ENCODE data around the gene KANSL1.

KANSL1 gene

GRCh38 chr17:46031440-46031839 lies 161.8 kb downstream of the KANSL1 start:
- TF ChIP-seq TAF1 (IDR thresholded peaks at IDR 0.05; ENCODE audit: borderline replicate concordance, insufficient read depth, low read length) = no peak
- TF ChIP-seq REST (IDR thresholded peaks at IDR 0.05; ENCODE audit: insufficient read depth in 1 of 2, low read depth in 2 of 2, low read length in 2 of 2) = no peak
- TF ChIP-seq POLR2AphosphoS5 (IDR thresholded peaks at IDR 0.05; ENCODE audit: low read depth, low read length) = no peak
- TF ChIP-seq FOXP2 (optimal IDR thresholded peaks at IDR 0.05; ENCODE audit: borderline replicate concordance, extremely low read depth, extremely low read length, insufficient read depth) = no peak
- TF ChIP-seq SIN3A (IDR thresholded peaks at IDR 0.05; ENCODE audit: borderline replicate concordance, insufficient read depth, low read length) = no peak

- TF ChIP-seq FOXP2 (optimal IDR thresholded peaks at IDR 0.05; ENCODE audit: borderline replicate concordance, extremely low read depth, extremely low read length, insufficient read depth) = no peak
- no peak for TF ChIP-seq TAF1 (IDR thresholded peaks at IDR 0.05; ENCODE audit: borderline replicate concordance, insufficient read depth, low read length)
- TF ChIP-seq SIN3A (IDR thresholded peaks at IDR 0.05; ENCODE audit: borderline replicate concordance, insufficient read depth, low read length) = no peak
- no peak for TF ChIP-seq REST (IDR thresholded peaks at IDR 0.05; ENCODE audit: insufficient read depth in 1 of 2, low read depth in 2 of 2, low read length in 2 of 2)
- no peak for TF ChIP-seq POLR2AphosphoS5 (IDR thresholded peaks at IDR 0.05; ENCODE audit: low read depth, low read length)
These were observed 162.5 kb downstream of the KANSL1 start for GRCh38 chr17:46030752-46031151.

GRCh38 chr17:46029627-46030026 lies 163.6 kb downstream of the KANSL1 start:
- no peak for TF ChIP-seq POLR2AphosphoS5 (IDR thresholded peaks at IDR 0.05; ENCODE audit: low read depth, low read length)

GRCh38 chr17:46028981-46029565 lies 164.2 kb downstream of the KANSL1 start:
- TF ChIP-seq SIN3A (IDR thresholded peaks at IDR 0.05; ENCODE audit: borderline replicate concordance, insufficient read depth, low read length) = no peak
- no peak for TF ChIP-seq POLR2AphosphoS5 (IDR thresholded peaks at IDR 0.05; ENCODE audit: low read depth, low read length)
- no peak for TF ChIP-seq TAF1 (IDR thresholded peaks at IDR 0.05; ENCODE audit: borderline replicate concordance, insufficient read depth, low read length)
- TF ChIP-seq REST (IDR thresholded peaks at IDR 0.05; ENCODE audit: insufficient read depth in 1 of 2, low read depth in 2 of 2, low read length in 2 of 2) = no peak
- no peak for TF ChIP-seq FOXP2 (optimal IDR thresholded peaks at IDR 0.05; ENCODE audit: borderline replicate concordance, extremely low read depth, extremely low read length, insufficient read depth)

- TF ChIP-seq REST (IDR thresholded peaks at IDR 0.05; ENCODE audit: insufficient read depth in 1 of 2, low read depth in 2 of 2, low read length in 2 of 2) = no peak
- no peak for TF ChIP-seq SIN3A (IDR thresholded peaks at IDR 0.05; ENCODE audit: borderline replicate concordance, insufficient read depth, low read length)
- no peak for TF ChIP-seq POLR2AphosphoS5 (IDR thresholded peaks at IDR 0.05; ENCODE audit: low read depth, low read length)
- no peak for TF ChIP-seq TAF1 (IDR thresholded peaks at IDR 0.05; ENCODE audit: borderline replicate concordance, insufficient read depth, low read length)
- no peak for TF ChIP-seq FOXP2 (optimal IDR thresholded peaks at IDR 0.05; ENCODE audit: borderline replicate concordance, extremely low read depth, extremely low read length, insufficient read depth)
These were observed 164.9 kb downstream of the KANSL1 start for GRCh38 chr17:46028374-46028773.
